ENCODE results near the gene DUSP22. TPM values are rescaled to one million over a fixed set of nuclear protein-coding genes. Genes with fewer than 3 reads are reported as not detected.

Gene DUSP22
- total RNA-seq, 4 donors from 2014 or later: 67.0 to 97.3 (median 78.0) TPM

- no peaks in the 10 kb centered on the region for H3K4me1 ChIP-seq
- no peaks in the 10 kb centered on the region for H3K27me3 ChIP-seq
- H3K27ac ChIP-seq: no peak overlapping the region
- H3K9me3 ChIP-seq: no peaks in the 10 kb centered on the region
- no peak overlapping the region for H3K4me3 ChIP-seq
- ATAC-seq: no peak
- no peaks in the 10 kb centered on the region for H3K36me3 ChIP-seq
- 64 to 85% methylated on average over 6 of the region's 6 CpGs for WGBS, 2 donors (ENCODE audit: low coverage in 1 of 2)
- TF ChIP-seq POLR2A (IDR thresholded peaks at IDR 0.05) (no peak), CTCF (IDR thresholded peaks at IDR 0.05) (no peak), EP300 (IDR thresholded peaks at IDR 0.05) (no peak), POLR2AphosphoS5 (IDR thresholded peaks at IDR 0.05) (no peak)
Measured at GRCh38 chr6:335572-335971, 43.3 kb downstream of the DUSP22 start.

- Histone ChIP-seq H3K27ac (no peak overlapping the region), H3K36me3 (no peaks in the 10 kb centered on the region), H3K4me3 (no peak overlapping the region), H3K4me1 (no peaks in the 10 kb centered on the region), H3K27me3 (no peaks in the 10 kb centered on the region), H3K9me3 (no peaks in the 10 kb centered on the region)
- WGBS, 2 donors (ENCODE audit: low coverage in 1 of 2): 57 to 63% methylated on average over 9 to 10 of the region's 10 CpGs
- ATAC-seq: no peak
- TF ChIP-seq POLR2A (IDR thresholded peaks at IDR 0.05): no peak
- no peak for TF ChIP-seq CTCF (IDR thresholded peaks at IDR 0.05)
- TF ChIP-seq EP300 (IDR thresholded peaks at IDR 0.05): no peak
- TF ChIP-seq POLR2AphosphoS5 (IDR thresholded peaks at IDR 0.05): no peak
Measured at GRCh38 chr6:336159-337114, 44.1 kb downstream of the DUSP22 start.

DNA sequence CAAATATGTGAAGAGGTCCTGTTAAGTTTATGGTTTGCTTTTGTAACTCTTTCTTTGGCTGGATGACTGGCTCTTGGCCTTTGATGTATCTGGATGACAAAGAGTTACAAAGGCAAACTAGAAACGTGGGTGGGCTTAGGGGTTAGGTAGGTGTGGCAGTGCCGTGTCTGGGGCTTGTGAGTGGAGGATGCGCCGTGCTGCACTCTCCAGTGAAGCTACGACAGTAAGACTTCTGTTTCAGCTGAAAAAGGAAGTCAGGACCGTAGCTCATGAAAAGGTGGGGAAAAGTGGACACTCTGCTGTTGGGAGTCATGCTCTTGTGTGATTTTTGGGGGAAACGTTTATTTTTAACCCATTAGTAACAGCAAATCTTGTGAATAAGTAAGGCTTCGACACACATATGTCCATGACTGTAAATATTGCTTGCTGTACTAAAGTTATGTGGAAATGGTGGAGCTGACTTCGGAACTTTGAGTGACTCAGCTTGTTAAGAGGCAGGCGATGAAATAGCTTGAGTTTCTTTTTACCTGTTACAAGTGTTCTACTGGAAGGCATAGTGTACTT, 45.6 kb downstream of the DUSP22 start:
- Histone ChIP-seq H3K27ac (no peak overlapping the region), H3K27me3 (no peaks in the 10 kb centered on the region), H3K4me1 (no peaks in the 10 kb centered on the region), H3K4me3 (no peak overlapping the region), H3K9me3 (no peaks in the 10 kb centered on the region), H3K36me3 (peaks cover 0 to 3% of the 10 kb centered on the region in 2 donors)
- no peak for ATAC-seq
- TF ChIP-seq POLR2A (IDR thresholded peaks at IDR 0.05): no peak
- TF ChIP-seq CTCF (IDR thresholded peaks at IDR 0.05): no peak
- TF ChIP-seq POLR2AphosphoS5 (IDR thresholded peaks at IDR 0.05): no peak
- no peak for TF ChIP-seq EP300 (IDR thresholded peaks at IDR 0.05)
- 60 to 72% methylated on average over 10 of the region's 10 CpGs for WGBS, 2 donors (ENCODE audit: low coverage in 1 of 2)

GRCh38 chr6:338815-339262, 46.6 kb downstream of the DUSP22 start:
- 61 to 68% methylated on average over 4 of the region's 4 CpGs for WGBS, 2 donors (ENCODE audit: low coverage in 1 of 2)
- Histone ChIP-seq H3K4me3 (no peak overlapping the region), H3K4me1 (no peaks in the 10 kb centered on the region), H3K27me3 (no peaks in the 10 kb centered on the region), H3K36me3 (peaks cover 0 to 3% of the 10 kb centered on the region in 2 donors), H3K27ac (no peak overlapping the region), H3K9me3 (no peaks in the 10 kb centered on the region)
- no peak for TF ChIP-seq POLR2A (IDR thresholded peaks at IDR 0.05)
- TF ChIP-seq CTCF (IDR thresholded peaks at IDR 0.05): no peak
- TF ChIP-seq POLR2AphosphoS5 (IDR thresholded peaks at IDR 0.05): no peak
- TF ChIP-seq EP300 (IDR thresholded peaks at IDR 0.05): no peak
- ATAC-seq: no peak
